NK-92 treated with Interleukin-12 subunit alpha and Interleukin-12 subunit beta, amount 100 ng/mL, for 24 hours (cell line): ENCODE data around the gene PCNX4.
A peak's percentile ranks its signal among the peaks of the same experiment; 100 is the strongest.

ENCODE experiments used
- DNase-seq: peaks from one replicate; lab custom pipeline; 2025; lab: John Stamatoyannopoulos, UW

PCNX4 gene

DNA sequence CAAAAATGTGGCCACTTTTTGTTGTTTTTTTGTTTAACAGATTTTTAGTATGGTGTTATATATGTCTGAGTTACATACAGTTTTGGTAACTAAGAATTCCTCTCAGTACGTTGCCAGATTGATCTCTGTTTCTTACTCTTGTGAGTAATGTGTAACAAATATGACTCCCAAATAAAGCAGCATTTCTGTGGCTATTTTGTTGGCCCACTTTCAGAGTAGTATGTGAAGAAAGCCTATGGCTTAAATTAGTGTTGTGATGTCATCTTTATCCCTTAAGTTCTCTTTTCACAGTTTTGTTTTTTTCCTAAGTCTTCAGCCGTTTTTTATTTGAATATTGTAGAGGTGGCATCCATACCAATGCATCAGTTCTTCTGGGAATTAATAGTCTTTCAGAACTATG is 10.7 kb downstream of the PCNX4 start:
- no peak for DNase-seq

DNA sequence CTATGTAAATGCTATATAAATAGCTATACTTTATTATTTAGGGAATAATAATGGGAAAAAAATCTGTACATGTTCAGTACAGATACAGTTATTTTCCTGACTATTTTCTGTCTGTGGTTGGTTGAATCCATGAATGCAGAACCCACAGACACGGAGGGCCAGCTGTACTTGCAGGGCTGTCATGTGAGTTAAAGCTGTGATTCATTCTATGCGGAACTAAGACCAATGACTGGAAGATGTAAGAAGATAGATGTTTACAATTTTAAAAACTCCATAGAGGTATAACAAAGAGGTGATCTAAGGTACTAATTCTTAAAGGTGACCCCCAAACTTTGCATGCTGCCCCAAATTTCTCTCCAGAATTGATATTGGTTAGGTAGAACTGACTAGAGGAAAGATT is 14.6 kb downstream of the PCNX4 start:
- DNase-seq: no peak

DNA sequence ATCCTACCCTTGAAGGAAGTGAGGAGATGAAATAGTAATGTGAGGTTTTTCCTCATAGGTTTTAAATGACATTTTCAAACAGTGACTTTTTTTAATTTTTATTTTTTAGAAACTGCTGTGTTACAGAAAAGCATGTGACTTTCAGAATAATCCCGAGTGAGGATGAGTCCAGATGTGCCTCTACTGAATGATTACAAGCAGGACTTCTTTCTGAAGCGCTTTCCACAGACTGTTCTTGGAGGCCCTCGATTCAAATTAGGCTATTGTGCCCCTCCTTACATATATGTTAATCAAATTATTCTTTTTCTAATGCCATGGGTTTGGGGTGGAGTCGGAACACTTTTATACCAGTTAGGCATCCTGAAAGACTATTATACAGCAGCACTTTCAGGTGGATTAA is 15.8 kb downstream of the PCNX4 start:
- DNase-seq: no peak

DNA sequence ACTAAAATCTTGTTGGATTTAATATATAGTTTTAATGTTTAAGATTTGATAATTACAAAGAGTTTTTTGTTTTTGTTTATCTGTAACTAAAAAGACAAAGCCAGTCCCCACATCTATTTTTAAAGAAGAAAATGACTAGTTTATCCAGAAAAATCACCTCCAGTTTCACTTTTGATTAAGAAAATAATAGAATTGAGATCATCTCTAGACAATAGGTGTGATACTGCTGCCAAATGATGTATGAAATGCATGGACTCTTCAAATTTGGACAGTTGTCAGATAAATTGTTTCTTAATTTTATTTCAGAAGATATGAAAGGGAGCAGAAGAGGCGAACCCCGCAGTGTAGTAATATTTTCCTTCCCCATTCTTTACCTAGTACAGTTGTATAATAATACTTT is 20.0 kb downstream of the PCNX4 start:
- DNase-seq: no peak

DNA sequence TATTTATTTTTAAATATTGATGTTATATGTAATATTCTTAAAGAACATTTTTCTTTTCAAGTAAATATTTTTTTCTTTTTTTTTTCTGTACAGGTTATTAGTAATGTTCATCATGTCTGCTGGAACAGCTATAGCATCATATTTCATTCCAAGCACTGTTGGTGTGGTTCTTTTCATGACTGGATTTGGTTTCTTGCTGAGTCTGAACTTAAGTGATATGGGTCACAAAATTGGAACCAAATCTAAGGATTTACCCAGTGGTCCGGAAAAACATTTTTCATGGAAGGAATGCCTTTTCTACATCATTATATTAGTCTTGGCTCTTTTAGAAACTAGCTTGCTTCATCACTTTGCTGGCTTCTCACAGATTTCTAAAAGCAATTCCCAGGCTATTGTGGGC is 23.2 kb downstream of the PCNX4 start:
- no peak for DNase-seq

DNA sequence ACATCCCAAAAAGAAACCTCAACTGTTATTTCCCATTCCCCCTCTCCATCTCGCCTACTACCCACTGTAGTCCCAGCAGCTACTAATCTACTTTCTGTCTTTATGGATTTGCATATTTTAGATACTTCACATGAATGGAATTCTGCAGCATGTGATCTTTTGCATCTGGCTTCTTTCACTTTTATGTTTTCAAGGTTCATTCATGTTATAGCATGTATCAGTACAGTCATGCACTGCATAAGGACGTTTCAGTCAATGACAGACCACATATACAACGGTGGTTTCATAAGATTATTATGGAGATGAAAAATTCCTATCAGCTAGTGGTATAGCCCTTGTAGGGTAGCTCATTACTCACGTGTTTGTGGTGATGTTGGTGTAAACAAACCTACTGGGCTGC is 24.5 kb downstream of the PCNX4 start:
- DNase-seq: no peak

DNA sequence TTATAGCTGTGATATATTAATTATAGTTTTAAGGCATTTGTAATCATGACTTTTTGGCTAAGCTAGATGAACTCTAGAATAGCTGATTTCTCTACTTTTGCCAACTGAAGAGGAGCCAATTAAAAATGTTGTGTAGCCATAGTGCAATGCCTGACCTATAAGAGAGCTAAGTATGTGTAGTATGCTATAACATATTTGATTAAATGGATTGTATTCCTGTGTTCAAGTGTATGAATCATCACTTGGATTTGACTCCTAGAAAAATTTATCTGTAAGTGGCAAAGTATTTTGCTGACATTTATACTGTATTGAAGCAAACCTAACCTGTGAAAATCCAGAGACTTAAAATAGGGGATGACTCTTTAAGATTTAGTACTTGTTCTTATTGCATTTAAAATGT is 34.2 kb downstream of the PCNX4 start:
- no peak for DNase-seq

DNA sequence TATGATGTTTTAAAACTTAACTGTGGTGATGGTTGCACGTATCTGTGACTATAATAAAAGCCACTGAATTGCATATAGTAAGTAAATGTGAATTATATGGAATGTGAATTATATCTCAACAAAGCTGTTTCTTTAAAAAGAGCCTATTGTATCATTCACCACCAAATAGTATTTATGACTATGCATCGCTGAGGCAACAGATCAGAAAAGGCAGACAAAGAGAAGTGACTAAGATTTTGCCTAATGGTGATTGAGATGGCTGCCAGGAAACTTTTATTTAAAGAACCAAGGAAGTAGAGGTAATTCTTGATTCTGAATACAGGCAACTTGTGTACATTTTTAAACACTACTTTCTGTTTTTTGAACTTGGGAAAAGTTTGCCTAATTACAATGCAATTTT is 41.8 kb downstream of the PCNX4 start:
- no peak for DNase-seq

DNA sequence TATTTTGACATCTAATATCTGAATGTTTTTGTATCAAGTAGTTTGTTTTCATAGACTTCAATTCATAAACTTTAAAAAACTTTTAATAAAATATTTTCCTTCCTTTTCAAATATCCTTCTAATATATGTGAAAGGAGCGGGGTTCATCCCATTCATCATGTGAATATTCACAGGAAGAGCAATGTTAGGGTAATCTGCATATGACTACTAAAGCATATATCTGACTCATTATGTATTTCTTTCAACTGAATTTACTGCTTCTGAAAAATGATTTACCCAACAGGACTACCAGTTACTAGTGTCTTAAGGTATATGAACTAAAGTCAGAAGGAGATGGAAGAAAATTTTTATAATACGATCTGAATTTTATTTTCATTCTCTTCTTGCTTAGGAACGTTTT is 43.0 kb downstream of the PCNX4 start:
- DNase-seq: no peak

DNA sequence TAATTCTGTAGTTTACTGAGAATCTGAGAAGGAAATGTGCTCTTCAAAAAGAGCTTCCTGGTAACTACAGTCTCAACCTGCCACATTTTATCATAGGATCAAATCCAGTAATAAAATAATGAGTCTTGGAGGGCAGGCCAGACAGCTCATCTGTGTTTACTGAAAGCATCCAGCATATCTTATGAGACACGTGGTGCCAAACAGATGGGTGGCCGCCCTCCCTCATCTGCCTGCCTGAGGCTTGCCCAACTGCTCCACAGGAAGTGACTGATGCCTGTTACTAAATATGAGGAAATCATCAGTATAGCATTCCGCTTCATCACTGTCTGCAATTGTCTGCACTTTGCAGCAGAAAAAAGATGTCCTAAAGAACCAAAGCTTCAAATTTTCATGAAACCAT is 60.0 kb downstream of the PCNX4 start:
- DNase-seq: peak; percentile 61

DNA sequence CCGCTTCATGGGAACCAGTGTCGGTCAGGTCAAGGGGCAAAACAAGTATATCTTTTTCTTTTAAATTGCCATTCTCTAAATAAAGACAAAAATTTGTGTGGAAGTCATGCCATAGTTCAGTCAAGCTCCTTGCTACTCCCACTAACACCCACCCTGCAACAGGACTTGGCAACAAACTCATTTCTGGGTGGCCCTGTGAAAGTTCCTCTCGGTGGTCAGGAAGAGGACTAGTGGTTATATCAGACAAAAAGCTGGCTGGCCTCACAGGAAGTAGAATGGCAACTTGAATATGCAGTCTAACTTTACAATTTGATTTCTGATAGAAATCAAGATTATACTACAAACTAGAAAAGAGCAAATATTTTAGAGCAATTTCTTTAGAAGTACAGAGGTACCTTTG is 62.3 kb downstream of the PCNX4 start:
- no peak for DNase-seq

DNA sequence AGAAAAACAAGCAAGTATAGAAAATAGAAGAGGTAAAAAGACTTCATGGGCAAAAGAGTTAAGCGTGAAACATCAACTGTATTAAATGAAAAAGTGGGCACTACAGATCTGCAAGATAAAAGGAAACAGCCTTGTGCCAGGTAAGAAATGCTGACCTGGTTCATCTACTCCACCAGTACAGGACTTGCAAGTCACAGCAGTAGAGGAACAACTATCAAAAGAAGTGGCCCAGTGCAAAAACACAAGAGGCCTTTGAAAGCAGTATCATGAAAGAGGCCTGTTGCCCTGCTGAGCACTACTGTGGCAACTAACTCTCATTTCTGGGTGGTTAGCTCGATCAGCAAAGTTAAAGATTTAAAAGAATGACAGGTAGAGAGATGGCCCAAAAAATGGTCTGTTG is 62.9 kb downstream of the PCNX4 start:
- DNase-seq: no peak

DNA sequence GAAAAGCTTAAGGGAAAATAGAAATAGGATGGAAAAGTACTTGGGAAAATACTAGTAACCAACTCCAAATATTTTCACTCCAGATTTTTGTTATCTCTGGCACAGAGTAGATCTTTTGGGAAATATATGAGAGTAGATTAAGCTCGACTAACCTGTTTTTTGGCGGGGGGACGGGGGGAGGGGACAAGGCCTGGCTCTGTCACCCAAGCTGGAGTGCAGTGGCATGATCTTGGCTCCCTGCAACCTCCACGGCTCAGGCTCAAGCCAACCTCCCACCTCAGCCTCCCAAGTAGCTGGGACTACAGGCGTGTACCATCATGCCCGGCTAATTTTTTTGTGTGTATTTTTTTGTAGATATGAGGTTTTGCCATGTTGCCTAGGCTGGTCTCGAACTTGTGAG is 68.7 kb downstream of the PCNX4 start:
- DNase-seq: no peak

DNA sequence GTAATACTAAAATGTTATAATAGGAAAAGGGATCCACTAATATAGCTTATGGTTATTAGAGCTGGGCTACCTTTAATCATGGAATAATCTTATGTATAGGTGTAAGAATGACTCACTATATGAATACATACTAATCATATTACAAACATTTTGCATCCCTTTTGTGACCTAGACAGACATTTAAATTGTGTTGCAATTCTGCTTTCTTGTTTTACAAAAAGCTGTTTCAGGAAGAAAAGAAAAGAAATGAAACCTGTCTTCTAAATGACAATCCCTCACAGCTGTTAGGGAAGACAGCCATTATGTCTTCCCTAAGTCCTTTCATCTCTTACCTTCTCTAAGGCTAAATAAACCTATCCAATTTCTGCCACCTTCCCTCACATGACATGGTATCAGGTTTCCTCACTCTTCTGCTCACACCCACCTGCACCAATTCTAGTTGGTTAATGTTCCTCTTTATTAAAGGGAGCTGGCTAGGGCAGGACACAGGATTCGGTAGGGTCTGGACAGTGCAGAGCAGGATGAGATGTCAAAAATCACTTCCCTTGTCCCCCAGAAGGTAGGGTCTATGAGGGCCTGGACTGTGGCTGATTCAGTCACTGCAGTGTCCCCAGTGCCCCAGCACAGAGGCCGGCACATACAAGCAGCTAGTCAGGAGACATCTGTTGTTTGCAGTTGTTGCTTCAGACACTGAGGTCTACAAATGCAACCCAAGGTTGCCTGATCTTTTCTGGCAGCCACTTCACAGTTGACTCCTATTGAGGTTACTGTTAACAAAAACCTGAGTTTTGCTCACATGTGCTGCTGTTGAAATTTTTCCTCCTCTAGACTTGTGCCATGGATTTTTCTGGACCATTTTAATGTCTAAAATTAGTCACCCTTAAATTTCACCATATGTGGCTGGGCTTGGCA is 69.7 kb downstream of the PCNX4 start:
- DNase-seq: no peak

DNA sequence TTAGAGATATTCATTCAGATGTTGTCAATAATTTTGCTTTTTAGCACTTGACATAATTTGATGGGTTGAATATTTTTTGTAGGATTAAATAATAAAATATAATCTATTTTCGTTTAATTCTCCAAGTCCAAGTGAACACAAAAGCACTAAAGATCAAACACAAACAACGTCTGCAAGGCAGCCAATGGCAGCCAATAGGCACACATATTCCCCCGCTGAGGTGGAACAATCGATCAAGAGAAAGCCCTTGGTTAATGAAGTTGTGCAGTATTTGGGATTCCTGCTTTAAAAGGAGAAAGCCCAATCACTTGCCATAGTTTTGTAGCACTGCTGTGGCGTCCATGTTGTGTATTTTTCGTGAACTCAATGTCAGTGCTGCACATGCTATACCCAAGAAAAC is 72.0 kb downstream of the PCNX4 start:
- DNase-seq: no peak

DNA sequence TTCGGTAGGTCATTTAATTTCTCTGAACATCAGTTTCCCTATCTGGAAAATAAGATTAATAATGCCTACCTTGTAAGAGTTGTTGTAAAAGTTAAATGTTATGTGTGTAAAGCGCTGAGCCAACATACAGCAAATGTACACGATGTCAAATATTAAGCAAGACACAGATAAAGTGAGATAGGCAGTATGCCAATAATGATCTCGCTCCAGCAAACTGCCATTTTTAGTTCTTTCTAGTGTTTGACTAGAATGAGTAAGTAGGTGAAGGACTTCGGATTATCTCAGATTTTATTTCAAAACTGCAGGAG is 72.6 kb downstream of the PCNX4 start:
- DNase-seq: no peak

DNA sequence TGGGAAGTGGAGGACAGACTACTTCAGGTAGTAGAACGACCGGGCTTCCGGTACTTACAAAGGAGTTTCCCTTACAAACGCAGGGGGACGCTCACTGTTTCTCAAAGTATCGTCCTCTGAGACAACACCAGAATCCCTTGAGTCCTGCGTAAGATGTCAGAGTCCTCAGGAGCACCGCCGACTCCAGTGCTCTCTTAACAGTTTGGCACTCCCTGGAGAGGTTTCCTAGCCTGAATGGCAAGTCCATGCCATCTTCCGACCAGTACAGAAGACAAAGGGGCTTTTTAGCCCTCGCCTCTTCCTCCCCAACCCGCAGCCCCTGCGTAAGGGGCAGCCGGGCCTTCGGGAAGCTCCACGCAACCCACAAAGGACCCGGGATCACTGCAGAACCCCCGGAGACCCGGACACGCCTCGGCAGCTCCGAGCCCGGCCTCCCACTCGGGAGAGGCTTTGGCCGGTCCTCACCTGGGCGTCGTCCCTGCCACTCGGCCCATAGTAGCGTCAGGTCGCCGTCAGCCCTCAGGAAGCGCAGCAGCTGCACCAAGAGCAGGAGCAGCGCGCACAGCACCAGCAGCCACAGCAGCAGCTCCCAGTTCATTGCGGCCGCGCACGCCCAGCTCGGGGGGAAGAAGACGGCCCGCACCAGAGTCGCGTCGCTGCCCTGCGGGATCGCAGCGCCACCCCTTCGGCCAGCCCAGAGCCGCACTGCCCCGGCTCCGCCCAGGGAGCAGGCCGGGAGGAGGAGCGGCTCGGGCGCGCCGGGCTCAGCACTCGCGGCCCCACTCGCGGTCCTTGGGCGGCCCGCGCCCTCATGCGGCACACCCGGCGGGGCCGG is 73.2 kb downstream of the PCNX4 start, which contains the start of gene DHRS7:
TSS of gene DHRS7 (minus strand) at position 687 of the 835 bp plus-strand sequence. CDS start at position 598, 89 bp downstream.
- DNase-seq: peak; percentile 73

DNA sequence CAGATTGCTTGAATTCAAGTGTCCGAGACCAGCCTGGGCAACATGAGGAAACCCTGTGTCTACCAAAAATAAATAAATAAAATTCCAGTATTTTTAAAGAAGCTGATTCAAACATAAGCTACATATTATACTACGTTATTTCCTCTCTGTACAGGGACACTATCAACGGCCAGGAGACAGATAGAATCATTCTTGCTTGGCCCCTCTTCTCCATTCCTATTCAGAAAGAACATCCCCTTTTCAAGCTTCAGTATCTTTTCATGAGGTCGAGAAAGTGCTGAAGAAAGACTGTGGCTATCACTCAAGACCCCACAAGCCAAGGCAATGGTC is 73.8 kb downstream of the PCNX4 start:
- DNase-seq: no peak

DNA sequence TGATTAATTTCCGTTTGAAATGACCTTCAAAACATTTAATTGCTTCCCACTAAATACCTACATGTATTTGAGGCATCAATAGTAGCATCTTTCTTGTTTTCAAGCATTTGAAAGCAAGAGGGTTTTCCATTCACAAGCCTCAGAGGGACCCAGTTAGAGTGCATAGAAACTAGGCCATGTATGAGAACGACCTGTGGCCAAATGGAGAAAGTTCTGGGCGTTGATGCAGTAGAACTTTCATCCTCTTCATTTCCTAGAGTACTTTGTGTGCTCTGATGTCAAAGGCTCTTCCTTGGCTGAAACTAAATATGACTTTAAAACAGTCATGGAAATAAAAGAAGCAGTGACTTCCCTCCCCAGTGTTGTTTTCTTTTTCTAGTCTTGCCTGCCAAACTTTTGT is 74.4 kb downstream of the PCNX4 start:
- DNase-seq: no peak

DNA sequence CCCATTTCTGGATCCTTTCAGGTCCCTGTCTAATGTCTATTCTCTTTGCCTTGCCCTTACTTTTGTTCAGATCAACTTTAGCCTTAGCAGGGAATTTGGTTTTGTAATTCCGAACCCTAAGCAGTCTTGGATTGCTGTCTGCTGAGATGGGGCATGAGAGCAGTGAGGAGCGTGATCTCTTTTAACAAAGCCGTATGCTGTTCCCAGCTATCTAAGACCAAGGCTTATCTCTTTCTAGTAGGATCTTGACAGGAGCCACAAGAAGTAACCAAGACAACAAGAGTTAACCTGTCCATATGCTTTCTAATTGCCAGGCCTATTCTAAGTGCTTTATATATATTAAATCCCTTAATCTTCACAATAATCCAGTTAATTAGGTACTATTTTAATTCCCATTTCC is 78.0 kb downstream of the PCNX4 start:
- no peak for DNase-seq

DNA sequence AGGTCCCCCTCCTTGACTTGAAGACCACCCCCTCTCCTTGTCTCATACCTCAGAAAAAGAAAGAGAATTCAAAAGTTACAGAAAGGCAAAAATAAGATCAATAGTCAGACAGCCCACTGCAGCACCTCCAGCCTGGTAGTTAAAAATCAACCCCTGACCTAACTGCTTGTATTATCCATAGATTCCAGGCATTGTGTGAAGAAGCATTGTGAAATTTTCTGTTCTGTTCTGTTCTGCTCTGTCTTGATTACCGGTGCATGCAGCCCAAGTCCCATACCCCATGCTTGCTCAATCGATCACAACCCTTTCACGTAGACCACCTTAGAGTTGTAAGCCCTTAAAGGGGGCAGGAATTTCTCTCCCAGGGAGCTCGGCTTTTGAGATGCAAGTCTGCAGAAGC is 79.2 kb downstream of the PCNX4 start:
- DNase-seq: no peak

DNA sequence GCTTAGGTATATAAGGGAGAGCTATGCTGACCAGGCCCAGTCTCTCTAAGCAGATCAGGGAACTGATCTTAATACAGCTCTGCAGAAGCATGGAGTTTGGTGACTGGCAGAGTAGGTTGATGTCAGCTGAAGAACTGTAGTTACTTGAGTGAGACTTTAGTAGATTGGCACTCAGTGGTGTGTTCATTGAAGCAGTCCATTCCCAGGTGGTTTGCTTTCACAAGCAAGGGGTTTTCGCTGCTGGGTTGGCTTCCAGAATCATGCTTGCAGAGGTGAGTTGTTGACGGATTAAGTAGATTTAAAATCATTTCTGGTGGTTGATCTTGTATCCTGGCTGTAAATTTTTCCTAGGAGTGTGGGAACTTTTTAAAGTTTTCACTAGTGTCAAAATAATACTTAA is 80.0 kb downstream of the PCNX4 start:
- DNase-seq: no peak
